HCT116 (cell line): ENCODE results near the gene PACRG. TPM values are rescaled to one million over a fixed set of nuclear protein-coding genes. Genes with fewer than 3 reads are reported as not detected.

Experiments used
- ATAC-seq: fragments of 200-7000 bp; cut with Tn5 transposase; 2 replicates; pipeline ENCODE4 v1.9.1; 2020; ENCODE audit warnings: mild to moderate bottlenecking, moderate library complexity
- BruUV-seq: library from RNA; stranded (reverse); fragments of 400-500 nt; replicated peaks from 2 replicates; lab custom pipeline; 2021; lab: Mats Ljungman, UMichigan
- CTCF ChIA-PET: fragments of 300-600 bp; sonication (Branson Sonifier 250); formaldehyde crosslinking; loops from one replicate; lab custom pipeline; 2021; ENCODE audit warnings: antibody characterized with exemption; lab: Charles Lee
- POLR2A ChIA-PET: fragments of 300-600, 350-600 bp; sonication (Branson Sonifier 250); formaldehyde crosslinking; loops from one replicate; lab custom pipeline; 2021; ENCODE audit warnings: antibody characterized with exemption; lab: Charles Lee
- RAD21 ChIA-PET, 2 experiments: fragments of 300-600 bp; sonication (Branson Sonifier 250); formaldehyde crosslinking; loops; one replicate each; lab custom pipeline; 2023; ENCODE audit warnings: low total read pairs in 2 of 2; ENCODE audit not compliant: uncharacterized antibody in 2 of 2, unreplicated experiment in 2 of 2, low non-redundant PET in 1 of 2; lab: Charles Lee
- DNase-seq: peaks from one replicate; pipeline ENCODE4 v3.0.0-alpha.2; 2010; ENCODE audit warnings: low read depth, low spot score
- H2AFZ ChIP-seq: fragments of 200-600 bp; shearing (Covaris generic), sonication (generic); 2 replicates; pipeline ENCODE4 v1.6.1; 2017; ENCODE audit warnings: low read depth, mixed run types, mixed read lengths, antibody characterized with exemption, low read length; ENCODE audit not compliant: poor library complexity, severe bottlenecking
- H3K27ac ChIP-seq: 2 replicates; pipeline ENCODE4 v1.5.1; 2012; ENCODE audit warnings: low read depth, low read length
- H3K27me3 ChIP-seq: fragments of 200-600 bp; sonication (generic); 2 replicates; pipeline ENCODE4 v1.6.1; 2016; ENCODE audit warnings: mixed run types, low read length, mixed read lengths; ENCODE audit not compliant: insufficient read depth
- H3K36me3 ChIP-seq, 2 experiments: fragments of 200-500 bp in 1 of 2; fragments of 200-600 bp in 1 of 2; sonication (Bioruptor generic) in 1 of 2; sonication (generic) in 1 of 2; 2 replicates each; pipeline versions ENCODE4 v1.5.1 to v1.6.1; 2014 to 2016; ENCODE audit warnings: low read length in 2 of 2, inconsistent platforms in 1 of 2, mixed read lengths in 1 of 2, mixed run types in 1 of 2; ENCODE audit not compliant: insufficient read depth in 2 of 2, control insufficient read depth in 1 of 2
- H3K4me1 ChIP-seq, 2 experiments: fragments of 200-600 bp in 1 of 2; sonication (generic) in 1 of 2; 2 replicates each; pipeline versions ENCODE4 v1.5.1 to v1.6.1; 2012 to 2017; ENCODE audit warnings: low read length in 2 of 2, inconsistent platforms in 1 of 2, mild to moderate bottlenecking in 1 of 2, mixed read lengths in 1 of 2, mixed run types in 1 of 2, moderate library complexity in 1 of 2; ENCODE audit not compliant: insufficient read depth in 2 of 2, control insufficient read depth in 1 of 2
- H3K4me2 ChIP-seq: fragments of 200-600 bp; sonication (generic); 2 replicates; pipeline ENCODE4 v1.6.1; 2017; ENCODE audit warnings: mixed run types, low read length, mixed read lengths
- H3K4me3 ChIP-seq, 2 experiments: fragments of 200-600 bp in 1 of 2; sonication (generic) in 1 of 2; replicated peaks in 1 of 2; 2 replicates each; pipeline ENCODE4 v1.5.1; 2011 to 2016; ENCODE audit warnings: low read length in 2 of 2, control low read depth in 1 of 2, low read depth in 1 of 2, mild to moderate bottlenecking in 1 of 2, mixed read lengths in 1 of 2, mixed run types in 1 of 2
- H3K79me2 ChIP-seq: fragments of 200-600 bp; sonication (generic); 2 replicates; pipeline ENCODE4 v1.6.1; 2017; ENCODE audit warnings: mild to moderate bottlenecking, mixed run types, low read length, moderate library complexity, mixed read lengths; ENCODE audit not compliant: insufficient read depth
- H3K9ac ChIP-seq: fragments of 200-600 bp; sonication (generic); 2 replicates; pipeline ENCODE4 v1.6.1; 2016; ENCODE audit warnings: low read length, mixed read lengths
- H3K9me2 ChIP-seq: fragments of 200-600 bp; sonication (generic), shearing (Covaris generic); 2 replicates; pipeline ENCODE4 v1.6.1; 2017; ENCODE audit warnings: mixed run types, mild to moderate bottlenecking, moderate library complexity; ENCODE audit not compliant: insufficient read depth
- H3K9me3 ChIP-seq, 2 experiments: fragments of 200-500 bp in 1 of 2; fragments of 200-600 bp in 1 of 2; sonication (Bioruptor generic) in 1 of 2; sonication (generic) in 1 of 2; 2 replicates each; pipeline ENCODE4 v1.6.1; 2014 to 2017; ENCODE audit warnings: low read length in 2 of 2, mixed read lengths in 2 of 2, inconsistent platforms in 1 of 2, low read depth in 1 of 2, mild to moderate bottlenecking in 1 of 2, mixed run types in 1 of 2, moderate library complexity in 1 of 2; ENCODE audit not compliant: control insufficient read depth in 1 of 2, insufficient read depth in 1 of 2
- H4K20me1 ChIP-seq: fragments of 200-600 bp; sonication (generic), shearing (Covaris generic); 2 replicates; pipeline ENCODE4 v1.6.1; 2017; ENCODE audit warnings: mixed run types, mild to moderate bottlenecking, moderate library complexity; ENCODE audit not compliant: insufficient read depth
- ATF3 ChIP-seq: IDR thresholded peaks from 2 replicates; pipeline ENCODE4 v1.6.1; 2012
- CBX3 ChIP-seq: IDR thresholded peaks from 2 replicates; pipeline ENCODE4 v1.6.1; 2012; ENCODE audit warnings: low read depth
- CEBPB ChIP-seq: IDR thresholded peaks from 2 replicates; pipeline ENCODE4 v1.6.1; 2012; ENCODE audit warnings: low read depth
- EZH2 ChIP-seq: fragments of 200-600 bp; sonication (generic); IDR thresholded peaks from 2 replicates; pipeline ENCODE4 v1.6.1; 2017; ENCODE audit warnings: antibody characterized with exemption, mixed run types
- EZH2phosphoT487 ChIP-seq: fragments of 200-600 bp; IDR thresholded peaks from 2 replicates; pipeline ENCODE4 v1.6.1; 2018; ENCODE audit warnings: antibody characterized with exemption, borderline replicate concordance
- MAX ChIP-seq: IDR thresholded peaks from 2 replicates; pipeline ENCODE4 v1.6.1; 2012
- RAD21 ChIP-seq: IDR thresholded peaks from 2 replicates; pipeline ENCODE4 v1.6.1; 2012; ENCODE audit warnings: low read depth, mild to moderate bottlenecking
- SIN3A ChIP-seq: IDR thresholded peaks from 2 replicates; pipeline ENCODE4 v1.6.1; 2012; ENCODE audit warnings: low read depth
- SP1 ChIP-seq: IDR thresholded peaks from 2 replicates; pipeline ENCODE4 v1.6.1; 2012; ENCODE audit warnings: low read depth
- SRF ChIP-seq: IDR thresholded peaks from 2 replicates; pipeline ENCODE4 v1.6.1; 2012; ENCODE audit warnings: low read depth
- TCF7L2 ChIP-seq: IDR thresholded peaks from 2 replicates; pipeline ENCODE4 v1.7.0; 2011; ENCODE audit warnings: borderline replicate concordance, inconsistent platforms; ENCODE audit not compliant: insufficient read depth, insufficient read length; ENCODE audit errors: extremely low read depth
- YY1 ChIP-seq: IDR thresholded peaks from 2 replicates; pipeline ENCODE4 v1.6.1; 2011; ENCODE audit warnings: low read length, low read depth, moderate library complexity, mild to moderate bottlenecking; ENCODE audit not compliant: insufficient replicate concordance; ENCODE audit errors: extremely low read depth
- ZBTB33 ChIP-seq: IDR thresholded peaks from 2 replicates; pipeline ENCODE4 v1.6.1; 2011; ENCODE audit warnings: mild to moderate bottlenecking, low read length, moderate library complexity; ENCODE audit not compliant: insufficient replicate concordance; ENCODE audit errors: extremely low read depth
- ZFX ChIP-seq: fragments of 450-650 bp; IDR thresholded peaks from 2 replicates; pipeline ENCODE4 v1.6.1; 2017
- intact Hi-C: fragments of 100-400 bp; cut with micrococcal nuclease; formaldehyde crosslinking; loops from 2 replicates; pipeline ENCODE4 v1.10.0; 2022
- total RNA-seq: library from RNA; stranded (reverse); gene quantifications from one replicate; pipeline ENCODE4 v1.2.1, GENCODE V29; 2021; ENCODE audit not compliant: unreplicated experiment

PACRG gene
- total RNA-seq, 1 experiment from 2014 or later = 0.71 TPM

- no peak for TF ChIP-seq ZBTB33
- TF ChIP-seq SRF = no peak
- TF ChIP-seq ZFX = no peak
- TF ChIP-seq ATF3 = no peak
- TF ChIP-seq SIN3A = no peak
- TF ChIP-seq EZH2 = no peak
- TF ChIP-seq SP1 = no peak
- TF ChIP-seq CBX3 = no peak
- no peak for TF ChIP-seq TCF7L2
These were observed 15.1 kb upstream of the PACRG start (continued) for GRCh38 chr6:162712694-162713093.

GRCh38 chr6:162713974-162714780 is 13.6 kb upstream of the PACRG start:
- Histone ChIP-seq H2AFZ (no peak overlapping the region), H3K36me3 (no peaks in the 10 kb centered on the region), H4K20me1 (no peaks in the 10 kb centered on the region), H3K4me1 (no peaks in the 10 kb centered on the region), H3K9me3 (peaks cover 0 to 4% of the 10 kb centered on the region in 2 experiments; a peak in 1 of 4 replicates), H3K27me3 (no peaks in the 10 kb centered on the region), H3K9me2 (no peaks in the 10 kb centered on the region), H3K79me2 (no peaks in the 10 kb centered on the region), H3K4me3 (no peak overlapping the region), H3K27ac (no peak overlapping the region), H3K4me2 (no peak overlapping the region), H3K9ac (no peak overlapping the region)
- ATAC-seq = no peak
- ChIA-PET CTCF (no interaction called here), RAD21 (no interaction called here), POLR2A (no interaction called here)
- TF ChIP-seq RAD21 = no peak
- no peak for TF ChIP-seq MAX
- no peak for TF ChIP-seq CEBPB
- no peak for TF ChIP-seq YY1
- no peak for TF ChIP-seq EZH2phosphoT487
- no peak for DNase-seq
- no TSS peak for BruUV-seq
- intact Hi-C loops = no loop called here
